A549 (cell line): ENCODE data around the gene RNF41.

ENCODE experiments used
- BHLHE40 ChIP-seq: IDR thresholded peaks from 2 replicates; pipeline ENCODE4 v1.6.1; 2012; ENCODE audit warnings: low read depth, low read length, inconsistent platforms
- CEBPB ChIP-seq, 2 experiments: fragments of >200 bp in 1 of 2; sonication (Bioruptor Twin) in 1 of 2; formaldehyde crosslinking in 1 of 2; IDR thresholded peaks; 2 replicates each; pipeline ENCODE4 v1.6.1; 2012 to 2016
- CTCF ChIP-seq: fragments of >200 bp; sonication (Bioruptor Twin); formaldehyde crosslinking; IDR thresholded peaks from 3 replicates; pipeline ENCODE4 v1.5.1; 2016
- EHF ChIP-seq: fragments of 250-450 bp; sonication (Bioruptor Pico); IDR thresholded peaks from 2 replicates; pipeline ENCODE4 v1.5.0; 2020; ENCODE audit warnings: mild to moderate bottlenecking
- EP300 ChIP-seq, 2 experiments: fragments of >200 bp; sonication (Bioruptor Twin); formaldehyde crosslinking; IDR thresholded peaks; 2 replicates in 1 of 2; 3 replicates in 1 of 2; pipeline ENCODE4 v1.6.1; 2016 to 2017
- FOSL2 ChIP-seq, 2 experiments: fragments of 450-650 bp in 1 of 2; fragments of >200 bp in 1 of 2; sonication (Bioruptor Twin) in 1 of 2; formaldehyde crosslinking; IDR thresholded peaks; 2 replicates each; pipeline versions ENCODE4 v1.5.0 to v1.6.1; 2016 to 2020; ENCODE audit warnings: mild to moderate bottlenecking in 1 of 2, moderate library complexity in 1 of 2
- HOXB13 ChIP-seq: fragments of 250-450 bp; sonication (Bioruptor Pico); IDR thresholded peaks from 2 replicates; pipeline ENCODE4 v1.5.0; 2020; ENCODE audit warnings: low read depth, mild to moderate bottlenecking, moderate library complexity
- MYC ChIP-seq: IDR thresholded peaks from 2 replicates; pipeline ENCODE4 v1.6.1; 2012; ENCODE audit warnings: mild to moderate bottlenecking, inconsistent platforms, low read length, improper control_type of control experiment, borderline replicate concordance
- NFE2L2 ChIP-seq: fragments of 150-350 bp; conservative IDR thresholded peaks from 2 replicates; pipeline ENCODE4 v1.6.1; 2014; ENCODE audit warnings: low read length
- POLR2A ChIP-seq: IDR thresholded peaks from 2 replicates; pipeline ENCODE4 v1.6.1; 2012; ENCODE audit warnings: mild to moderate bottlenecking, low read length
- TF ChIP-seq, protein P1 (sequence below): IDR thresholded peaks from 2 replicates; pipeline ENCODE4 v1.6.1; 2012

- TF ChIP-seq CTCF, result no peak
- no peak for TF ChIP-seq HOXB13
- TF ChIP-seq FOSL2 (IDR thresholded peaks at IDR 0.05), result no peak
- no peak for TF ChIP-seq FOSL2 (CRISPR knock-in tag; IDR thresholded peaks at IDR 0.05)
- TF ChIP-seq POLR2A, result no peak
- no peak for TF ChIP-seq EP300 (IDR thresholded peaks at IDR 0.05)
- no peak for TF ChIP-seq EHF (CRISPR knock-in tag)
- no peak for TF ChIP-seq BHLHE40
- TF ChIP-seq, protein P1, sequence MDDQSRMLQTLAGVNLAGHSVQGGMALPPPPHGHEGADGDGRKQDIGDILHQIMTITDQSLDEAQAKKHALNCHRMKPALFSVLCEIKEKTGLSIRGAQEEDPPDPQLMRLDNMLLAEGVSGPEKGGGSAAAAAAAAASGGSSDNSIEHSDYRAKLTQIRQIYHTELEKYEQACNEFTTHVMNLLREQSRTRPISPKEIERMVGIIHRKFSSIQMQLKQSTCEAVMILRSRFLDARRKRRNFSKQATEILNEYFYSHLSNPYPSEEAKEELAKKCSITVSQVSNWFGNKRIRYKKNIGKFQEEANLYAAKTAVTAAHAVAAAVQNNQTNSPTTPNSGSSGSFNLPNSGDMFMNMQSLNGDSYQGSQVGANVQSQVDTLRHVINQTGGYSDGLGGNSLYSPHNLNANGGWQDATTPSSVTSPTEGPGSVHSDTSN, result no peak
- no peak for TF ChIP-seq MYC
- TF ChIP-seq CEBPB (IDR thresholded peaks at IDR 0.05), result no peak
- TF ChIP-seq NFE2L2, result no peak
Measured at GRCh38 chr12:56237552-56237951, 15.8 kb upstream of the RNF41 start.
